Keratinocyte (primary cell): ENCODE data around the gene GAB2. TPM values are rescaled to one million over a fixed set of nuclear protein-coding genes. Genes with fewer than 3 reads are reported as not detected.

Source experiments
- DNase-seq: peaks from one replicate; pipeline ENCODE4 v3.0.0-alpha.2; 2011; ENCODE audit warnings: low read depth, missing footprints, low spot score
- FAIRE-seq: peaks from 2 replicates; lab custom pipeline; 2011; peaks lifted over from hg19 to GRCh38; lab: Jason Lieb, UNC
- H2AFZ ChIP-seq: 2 replicates; pipeline ENCODE4 v1.6.0; 2012; ENCODE audit warnings: low read length, control low read depth, inconsistent platforms; ENCODE audit not compliant: control insufficient read depth
- H3K27ac ChIP-seq: 2 replicates; pipeline ENCODE4 v1.5.1; 2011; ENCODE audit warnings: low read length; ENCODE audit not compliant: control insufficient read depth, insufficient read depth
- H3K27me3 ChIP-seq: 3 replicates; pipeline ENCODE4 v1.6.0; 2011; ENCODE audit warnings: low read length; ENCODE audit not compliant: control insufficient read depth, insufficient read depth; ENCODE audit errors: extremely low read depth
- H3K36me3 ChIP-seq, 2 experiments: 2 replicates in 1 of 2; 3 replicates in 1 of 2; pipeline ENCODE4 v1.5.1; 2011; ENCODE audit warnings: low read length in 2 of 2, mild to moderate bottlenecking in 1 of 2; ENCODE audit not compliant: control insufficient read depth in 2 of 2, insufficient read depth in 2 of 2; ENCODE audit errors: extremely low read depth in 1 of 2
- H3K4me1 ChIP-seq: 3 replicates; pipeline ENCODE4 v1.5.1; 2011; ENCODE audit warnings: low read length; ENCODE audit not compliant: control insufficient read depth, insufficient read depth; ENCODE audit errors: extremely low read depth
- H3K4me2 ChIP-seq: 3 replicates; pipeline ENCODE4 v1.6.0; 2011; ENCODE audit warnings: low read depth, low read length; ENCODE audit not compliant: control insufficient read depth, insufficient read depth; ENCODE audit errors: extremely low read depth
- H3K4me3 ChIP-seq, 3 experiments: fragments of 200-600 bp in 1 of 3; sonication (generic) in 1 of 3; 2 replicates in 2 of 3; 3 replicates in 1 of 3; pipeline ENCODE4 v1.5.1; 2011 to 2016; ENCODE audit warnings: low read length in 3 of 3, mild to moderate bottlenecking in 3 of 3, control low read depth in 2 of 3, inconsistent platforms in 1 of 3, low read depth in 1 of 3, mixed read lengths in 1 of 3, mixed run types in 1 of 3, moderate library complexity in 1 of 3; ENCODE audit not compliant: control insufficient read depth in 2 of 3, insufficient read depth in 2 of 3; ENCODE audit errors: extremely low read depth in 1 of 3
- H3K79me2 ChIP-seq: 2 replicates; pipeline ENCODE4 v1.6.0; 2012; ENCODE audit warnings: low read length; ENCODE audit not compliant: control insufficient read depth, insufficient read depth
- H3K9ac ChIP-seq: 3 replicates; pipeline ENCODE4 v1.6.0; 2011; ENCODE audit warnings: low read length; ENCODE audit not compliant: control insufficient read depth, insufficient read depth; ENCODE audit errors: extremely low read depth
- H3K9me1 ChIP-seq: 3 replicates; pipeline ENCODE4 v1.6.0; 2011; ENCODE audit warnings: low read length; ENCODE audit not compliant: control insufficient read depth, insufficient read depth; ENCODE audit errors: extremely low read depth
- H3K9me3 ChIP-seq: 2 replicates; pipeline ENCODE4 v1.5.1; 2012; ENCODE audit warnings: low read depth, low read length; ENCODE audit not compliant: control insufficient read depth
- H4K20me1 ChIP-seq: 3 replicates; pipeline ENCODE4 v1.6.0; 2011; ENCODE audit warnings: low read length; ENCODE audit not compliant: control insufficient read depth, insufficient read depth; ENCODE audit errors: extremely low read depth
- CTCF ChIP-seq, 3 experiments: IDR thresholded peaks in 1 of 3; conservative IDR thresholded peaks in 1 of 3; optimal IDR thresholded peaks in 1 of 3; 2 replicates in 2 of 3; 3 replicates in 1 of 3; pipeline versions ENCODE3 to v1.5.1; 2011; ENCODE audit warnings: low read length in 3 of 3, mild to moderate bottlenecking in 3 of 3, moderate library complexity in 2 of 3, control low read depth in 1 of 3, inconsistent platforms in 1 of 3; ENCODE audit not compliant: insufficient read depth in 2 of 3; ENCODE audit errors: extremely low read depth in 1 of 3
- EZH2 ChIP-seq: IDR thresholded peaks from one replicate; pipeline ENCODE4 v1.6.1; 2012; ENCODE audit warnings: inconsistent platforms, mild to moderate bottlenecking, low read length, moderate library complexity
- dilution Hi-C: fragments of 300-500 bp; cut with MboI; formaldehyde crosslinking; loops from one replicate; pipeline ENCODE4 v1.7.0; 2020; ENCODE audit warnings: low sequenced_read_pairs; ENCODE audit not compliant: extremely low pct_ligation_motif_present
- polyA plus RNA-seq, 5 experiments: library from polyadenylated mRNA; depleted of rRNA in 3 of 5; stranded (reverse) in 3 of 5; stranded (forward) in 1 of 5; unstranded in 1 of 5; fragments of >200 nt; gene quantifications; 1 replicate in 1 of 5; 2 replicates in 3 of 5; 3 replicates in 1 of 5; pipeline versions ENCODE4 v1.2.1 to v1.2.3, GENCODE V29; 2011 to 2012; ENCODE audit warnings: missing spikeins in 2 of 5, low read depth in 1 of 5, low replicate concordance in 1 of 5

GAB2 gene
- polyA plus RNA-seq, 1 donor (not counting 4 experiments of a cell fraction or from before 2014, with no cell fraction given): 0.68 TPM

GRCh38 chr11:78380615-78381051 lies 37.0 kb downstream of the GAB2 start:
- FAIRE-seq: no peak
- H3K4me3 ChIP-seq: no peak overlapping the region

GRCh38 chr11:78379039-78379670 lies 38.5 kb downstream of the GAB2 start:
- no peak for DNase-seq
- dilution Hi-C loops: no loop called here
- no peak overlapping the region for H3K27ac ChIP-seq

More at GRCh38 chr11:78380615-78381051, 37.0 kb downstream of the GAB2 start:
- no peak for DNase-seq
- Histone ChIP-seq H3K9me1 (no peaks in the 10 kb centered on the region), H3K27ac (no peak overlapping the region), H3K9ac (no peak overlapping the region), H4K20me1 (no peaks in the 10 kb centered on the region), H3K27me3 (no peaks in the 10 kb centered on the region), H3K4me1 (no peaks in the 10 kb centered on the region), H3K9me3 (no peaks in the 10 kb centered on the region), H3K36me3 (no peaks in the 10 kb centered on the region), H3K79me2 (no peaks in the 10 kb centered on the region), H3K4me2 (no peak overlapping the region), H2AFZ (no peak overlapping the region)
- dilution Hi-C loops: no loop called here
- no peak for TF ChIP-seq EZH2
- TF ChIP-seq CTCF (optimal IDR thresholded peaks at IDR 0.05 in 1 of 3, IDR thresholded peaks at IDR 0.05 in 1 of 3, conservative IDR thresholded peaks at IDR 0.05 in 1 of 3; ENCODE audit: extremely low read depth in 1 of 3, insufficient read depth in 2 of 3, low read length in 3 of 3): no peak

More at GRCh38 chr11:78379039-78379670, 38.5 kb downstream of the GAB2 start:
- Histone ChIP-seq H3K79me2 (no peaks in the 10 kb centered on the region), H3K9ac (no peak overlapping the region), H2AFZ (no peak overlapping the region), H3K9me3 (no peaks in the 10 kb centered on the region), H3K4me1 (no peaks in the 10 kb centered on the region), H3K36me3 (no peaks in the 10 kb centered on the region), H3K4me2 (no peak overlapping the region), H3K27me3 (no peaks in the 10 kb centered on the region), H4K20me1 (no peaks in the 10 kb centered on the region), H3K9me1 (no peaks in the 10 kb centered on the region), H3K4me3 (no peak overlapping the region)
- TF ChIP-seq CTCF (optimal IDR thresholded peaks at IDR 0.05 in 1 of 3, IDR thresholded peaks at IDR 0.05 in 1 of 3, conservative IDR thresholded peaks at IDR 0.05 in 1 of 3; ENCODE audit: extremely low read depth in 1 of 3, insufficient read depth in 2 of 3, low read length in 3 of 3): no peak
- TF ChIP-seq EZH2: no peak
- FAIRE-seq: no peak
